ENCODE data around the gene CD244. TPM values are rescaled to one million over a fixed set of nuclear protein-coding genes. Genes with fewer than 3 reads are reported as not detected.
"Not testable (repeated sequence)": the region's sequence is repeated elsewhere in the genome, so short reads cannot be mapped to it uniquely, and the experiment has no call there.

Gene CD244
- total RNA-seq, 2 experiments from 2014 or later, result not detected

- H3K4me1 ChIP-seq (ENCODE audit: insufficient read depth, low read length, poor library complexity, severe bottlenecking), result no peaks in the 10 kb centered on the region
- H3K9me3 ChIP-seq (ENCODE audit: low read length), result no peaks in the 10 kb centered on the region
- no peaks in the 10 kb centered on the region for H3K79me2 ChIP-seq (ENCODE audit: insufficient read depth, low read depth, low read length)
- CTCF ChIA-PET (ENCODE audit: unreplicated experiment), result no interaction called here
- BruUV-seq (replicated peaks), result no TSS peak
- H3K9me2 ChIP-seq (ENCODE audit: insufficient read depth, low read length), result no peaks in the 10 kb centered on the region
- no peak for DNase-seq (ENCODE audit: low spot score)
- POLR2A ChIA-PET, result no interaction called here
- H2AFZ ChIP-seq (ENCODE audit: low read length), result no peak overlapping the region
- no peaks in the 10 kb centered on the region for H4K20me1 ChIP-seq (ENCODE audit: insufficient read depth, low read length)
- no peaks in the 10 kb centered on the region for H3K36me3 ChIP-seq (ENCODE audit: insufficient read depth, low read length)
- no peak overlapping the region for H3K4me3 ChIP-seq (ENCODE audit: low read depth, low read length, poor library complexity, severe bottlenecking)
- H3K27ac ChIP-seq (ENCODE audit: low read depth, low read length, poor library complexity, severe bottlenecking), result no peak overlapping the region
- TF ChIP-seq CTCF (conservative IDR thresholded peaks at IDR 0.05; ENCODE audit: low read length) (no peak), EZH2phosphoT487 (IDR thresholded peaks at IDR 0.05; ENCODE audit: borderline replicate concordance, low read depth, low read length) (no peak)
- intact Hi-C loops (cut with micrococcal nuclease; ENCODE audit: unreplicated experiment), result no loop called here
- H3K4me2 ChIP-seq (ENCODE audit: low read length), result no peak overlapping the region
These were observed 39.1 kb upstream of the CD244 start for GRCh38 chr1:160901768-160902167.

- H3K4me1 ChIP-seq (ENCODE audit: insufficient read depth, low read length, poor library complexity, severe bottlenecking); H2AFZ ChIP-seq (ENCODE audit: low read length); CTCF ChIA-PET (ENCODE audit: unreplicated experiment); H3K4me2 ChIP-seq (ENCODE audit: low read length); H3K4me3 ChIP-seq (ENCODE audit: low read depth, low read length, poor library complexity, severe bottlenecking); BruUV-seq (replicated peaks); H4K20me1 ChIP-seq (ENCODE audit: insufficient read depth, low read length); H3K79me2 ChIP-seq (ENCODE audit: insufficient read depth, low read depth, low read length); H3K9me3 ChIP-seq (ENCODE audit: low read length); intact Hi-C loops (cut with micrococcal nuclease; ENCODE audit: unreplicated experiment); H3K36me3 ChIP-seq (ENCODE audit: insufficient read depth, low read length); H3K27ac ChIP-seq (ENCODE audit: low read depth, low read length, poor library complexity, severe bottlenecking); DNase-seq (ENCODE audit: low spot score); H3K9me2 ChIP-seq (ENCODE audit: insufficient read depth, low read length): not testable (repeated sequence)
- POLR2A ChIA-PET, result interaction anchor here (0.6 kb wide), 1 partner anchor 38 kb away, joined by 3 read pairs; the partner anchor contains the start of gene CD244
These were observed 38.0 kb upstream of the CD244 start for GRCh38 chr1:160900683-160901082.

GRCh38 chr1:160894368-160895135 lies 31.9 kb upstream of the CD244 start:
- BruUV-seq (replicated peaks); H3K9me3 ChIP-seq (ENCODE audit: low read length); H3K27ac ChIP-seq (ENCODE audit: low read depth, low read length, poor library complexity, severe bottlenecking); H4K20me1 ChIP-seq (ENCODE audit: insufficient read depth, low read length); H3K4me1 ChIP-seq (ENCODE audit: insufficient read depth, low read length, poor library complexity, severe bottlenecking); DNase-seq (ENCODE audit: low spot score); H3K4me3 ChIP-seq (ENCODE audit: low read depth, low read length, poor library complexity, severe bottlenecking); H3K36me3 ChIP-seq (ENCODE audit: insufficient read depth, low read length); H3K79me2 ChIP-seq (ENCODE audit: insufficient read depth, low read depth, low read length); H3K4me2 ChIP-seq (ENCODE audit: low read length); CTCF ChIA-PET (ENCODE audit: unreplicated experiment); H2AFZ ChIP-seq (ENCODE audit: low read length); H3K9me2 ChIP-seq (ENCODE audit: insufficient read depth, low read length); intact Hi-C loops (cut with micrococcal nuclease; ENCODE audit: unreplicated experiment): not testable (repeated sequence)
- POLR2A ChIA-PET, result interaction anchor here (0.6 kb wide), 1 partner anchor 52 kb away, joined by 4 read pairs; no protein-coding TSS in a partner anchor
